Calu3 (cell line): Measurements from ENCODE around the gene KIF17. TPM values are rescaled to one million over a fixed set of nuclear protein-coding genes. Genes with fewer than 3 reads are reported as not detected.

Source experiments
- BruUV-seq: library from RNA; stranded (reverse); fragments of 400-500 nt; replicated peaks from 2 replicates; lab custom pipeline; 2021; lab: Mats Ljungman, UMichigan
- CTCF ChIA-PET: fragments of 300-600 bp; sonication (Branson Sonifier 250); formaldehyde crosslinking; loops from one replicate; lab custom pipeline; 2022; ENCODE audit warnings: antibody characterized with exemption; lab: Charles Lee
- DNase-seq: peaks from one replicate; pipeline ENCODE4 v3.0.0; 2022
- H3K27ac Mint-ChIP-seq: one replicate; pipeline ENCODE4 v1.8.0; 2022; ENCODE audit warnings: mixed read lengths; ENCODE audit not compliant: unreplicated experiment
- H3K27me3 Mint-ChIP-seq: one replicate; pipeline ENCODE4 v1.8.0; 2022; ENCODE audit warnings: mixed read lengths; ENCODE audit not compliant: unreplicated experiment
- H3K36me3 Mint-ChIP-seq: one replicate; pipeline ENCODE4 v1.8.0; 2022; ENCODE audit warnings: mild to moderate bottlenecking, moderate library complexity, mixed read lengths; ENCODE audit not compliant: insufficient read depth, unreplicated experiment
- H3K4me1 Mint-ChIP-seq: one replicate; pipeline ENCODE4 v1.8.0; 2022; ENCODE audit warnings: mild to moderate bottlenecking, low read depth, mixed read lengths; ENCODE audit not compliant: unreplicated experiment
- H3K4me3 Mint-ChIP-seq: one replicate; pipeline ENCODE4 v1.8.0; 2022; ENCODE audit warnings: mild to moderate bottlenecking, low read depth, moderate library complexity, mixed read lengths; ENCODE audit not compliant: unreplicated experiment
- H3K9me3 Mint-ChIP-seq: one replicate; pipeline ENCODE4 v1.8.0; 2022; ENCODE audit warnings: low read depth, mixed read lengths; ENCODE audit not compliant: unreplicated experiment
- intact Hi-C: fragments of 100-400 bp; cut with micrococcal nuclease; formaldehyde crosslinking; loops from one replicate; pipeline ENCODE4 v1.10.0; 2022; ENCODE audit not compliant: unreplicated experiment
- total RNA-seq: library from RNA; stranded (reverse); gene quantifications from 2 replicates; pipeline ENCODE4 v1.2.3, GENCODE V29; 2022
- TF ChIP-seq, protein P1 (sequence below): fragments of 200-600 bp; IDR thresholded peaks from one replicate; pipeline ENCODE4 v1.8.0; 2022; ENCODE audit warnings: antibody characterized with exemption; ENCODE audit not compliant: unreplicated experiment

The KIF17 gene
- total RNA-seq, 1 experiment from 2014 or later, result not detected

DNA sequence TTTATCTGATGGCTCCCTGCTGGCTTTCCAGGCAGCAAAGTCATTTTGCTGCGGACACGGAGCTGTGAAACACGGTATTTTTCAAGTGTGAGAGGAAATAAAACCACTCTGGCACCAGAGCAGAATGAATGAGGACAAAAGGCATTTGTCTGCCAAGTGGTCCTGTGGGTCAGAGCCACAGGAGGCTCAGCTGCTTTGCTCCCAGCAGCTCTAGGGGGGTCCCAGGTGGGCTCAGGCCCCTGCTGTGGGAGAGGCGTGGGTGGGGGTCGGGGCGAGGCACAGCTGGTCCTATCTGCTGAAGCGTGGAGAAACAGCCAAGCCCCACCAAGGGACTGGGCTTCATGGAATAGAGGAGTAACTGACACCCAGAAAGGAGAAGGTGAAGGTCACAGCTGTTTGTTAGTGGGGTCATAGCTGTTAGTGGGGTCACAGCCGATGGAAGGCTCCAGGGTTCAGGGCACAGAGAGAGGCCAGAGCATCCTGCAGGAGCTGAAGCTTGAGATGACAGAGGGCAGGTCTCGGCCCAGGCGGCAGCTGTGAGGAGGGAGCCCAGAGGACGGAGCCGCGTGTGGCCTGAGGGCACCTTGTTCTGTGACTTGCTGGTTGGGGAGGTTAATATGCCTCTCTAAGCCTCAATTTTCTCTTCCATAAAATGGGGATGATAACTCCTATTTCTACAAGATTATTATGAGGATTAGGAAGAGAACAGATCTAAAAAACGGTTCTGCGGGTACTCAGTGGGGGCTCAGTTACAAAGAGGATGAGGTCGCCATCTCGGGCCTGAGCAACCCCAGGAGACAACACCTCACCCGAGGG lies 7.1 kb downstream of the KIF17 start:
- peaks cover under 1% of the 10 kb centered on the region for H3K27me3 Mint-ChIP-seq
- no peaks in the 10 kb centered on the region for H3K4me1 Mint-ChIP-seq
- no peaks in the 10 kb centered on the region for H3K9me3 Mint-ChIP-seq
- TF ChIP-seq, protein P1, sequence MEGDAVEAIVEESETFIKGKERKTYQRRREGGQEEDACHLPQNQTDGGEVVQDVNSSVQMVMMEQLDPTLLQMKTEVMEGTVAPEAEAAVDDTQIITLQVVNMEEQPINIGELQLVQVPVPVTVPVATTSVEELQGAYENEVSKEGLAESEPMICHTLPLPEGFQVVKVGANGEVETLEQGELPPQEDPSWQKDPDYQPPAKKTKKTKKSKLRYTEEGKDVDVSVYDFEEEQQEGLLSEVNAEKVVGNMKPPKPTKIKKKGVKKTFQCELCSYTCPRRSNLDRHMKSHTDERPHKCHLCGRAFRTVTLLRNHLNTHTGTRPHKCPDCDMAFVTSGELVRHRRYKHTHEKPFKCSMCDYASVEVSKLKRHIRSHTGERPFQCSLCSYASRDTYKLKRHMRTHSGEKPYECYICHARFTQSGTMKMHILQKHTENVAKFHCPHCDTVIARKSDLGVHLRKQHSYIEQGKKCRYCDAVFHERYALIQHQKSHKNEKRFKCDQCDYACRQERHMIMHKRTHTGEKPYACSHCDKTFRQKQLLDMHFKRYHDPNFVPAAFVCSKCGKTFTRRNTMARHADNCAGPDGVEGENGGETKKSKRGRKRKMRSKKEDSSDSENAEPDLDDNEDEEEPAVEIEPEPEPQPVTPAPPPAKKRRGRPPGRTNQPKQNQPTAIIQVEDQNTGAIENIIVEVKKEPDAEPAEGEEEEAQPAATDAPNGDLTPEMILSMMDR, result no peak
- no peaks in the 10 kb centered on the region for H3K36me3 Mint-ChIP-seq
- CTCF ChIA-PET, result interaction anchor here (1.4 kb wide), 1 partner anchor 14 kb away, joined by 4 read pairs; no protein-coding TSS in a partner anchor
- no peak overlapping the region for H3K4me3 Mint-ChIP-seq
- intact Hi-C loops, result no loop called here
- no peak overlapping the region for H3K27ac Mint-ChIP-seq
- no TSS peak for BruUV-seq
- DNase-seq, result no peak

DNA sequence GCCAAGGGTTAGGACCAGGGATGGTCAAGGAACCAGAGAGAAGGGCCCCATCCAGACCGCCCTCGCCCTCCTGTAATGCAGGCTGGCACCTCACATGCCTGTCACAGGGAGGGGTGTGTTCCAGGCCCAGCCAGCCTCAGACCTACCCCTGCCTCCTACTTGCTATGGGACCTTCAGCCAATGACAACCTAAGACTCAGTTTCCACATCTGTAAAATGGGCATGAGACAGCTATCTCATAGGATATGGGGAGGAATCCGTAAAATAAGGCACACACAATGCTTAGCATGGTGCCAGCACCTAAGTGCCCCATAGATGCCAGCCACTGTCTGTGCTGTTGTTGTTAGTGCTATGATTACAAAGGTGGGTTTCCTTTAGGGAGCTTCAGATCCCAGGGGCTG lies 7.9 kb downstream of the KIF17 start:
- Mint-ChIP-seq H3K4me3 (no peak overlapping the region), H3K4me1 (no peaks in the 10 kb centered on the region), H3K27me3 (no peaks in the 10 kb centered on the region), H3K36me3 (no peaks in the 10 kb centered on the region), H3K27ac (no peak overlapping the region), H3K9me3 (no peaks in the 10 kb centered on the region)
- BruUV-seq, result no TSS peak
- no peak for DNase-seq
- CTCF ChIA-PET, result interaction anchor here (1.4 kb wide), 1 partner anchor 13 kb away, joined by 4 read pairs; no protein-coding TSS in a partner anchor
- TF ChIP-seq, protein P1, result no peak
- intact Hi-C loops, result no loop called here

DNA sequence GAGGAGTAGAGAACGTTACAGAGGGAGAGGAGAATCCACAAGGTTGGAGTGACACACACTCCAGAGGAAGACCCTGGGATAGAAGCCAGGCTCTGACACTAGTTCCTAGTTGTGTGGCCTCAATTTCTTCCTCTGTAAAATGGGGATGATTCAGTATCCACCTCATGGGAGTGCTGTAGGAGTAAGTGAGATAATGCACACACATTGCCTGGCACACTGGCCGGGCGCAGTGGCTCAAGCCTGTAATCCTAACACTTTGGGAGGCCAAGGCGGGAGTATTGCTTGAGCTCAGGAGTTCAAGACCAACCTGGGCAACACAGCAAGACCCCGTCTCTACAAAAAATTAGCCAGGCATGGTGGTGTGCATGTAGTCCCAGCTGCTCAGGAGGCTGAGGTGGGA lies 8.9 kb downstream of the KIF17 start:
- no peak overlapping the region for H3K27ac Mint-ChIP-seq
- no peaks in the 10 kb centered on the region for H3K36me3 Mint-ChIP-seq
- no peaks in the 10 kb centered on the region for H3K9me3 Mint-ChIP-seq
- DNase-seq, result no peak
- H3K4me3 Mint-ChIP-seq, result no peak overlapping the region
- TF ChIP-seq, protein P1, result no peak
- peaks cover under 1% of the 10 kb centered on the region for H3K27me3 Mint-ChIP-seq
- CTCF ChIA-PET, result no interaction called here
- BruUV-seq, result no TSS peak
- intact Hi-C loops, result no loop called here
- no peaks in the 10 kb centered on the region for H3K4me1 Mint-ChIP-seq

DNA sequence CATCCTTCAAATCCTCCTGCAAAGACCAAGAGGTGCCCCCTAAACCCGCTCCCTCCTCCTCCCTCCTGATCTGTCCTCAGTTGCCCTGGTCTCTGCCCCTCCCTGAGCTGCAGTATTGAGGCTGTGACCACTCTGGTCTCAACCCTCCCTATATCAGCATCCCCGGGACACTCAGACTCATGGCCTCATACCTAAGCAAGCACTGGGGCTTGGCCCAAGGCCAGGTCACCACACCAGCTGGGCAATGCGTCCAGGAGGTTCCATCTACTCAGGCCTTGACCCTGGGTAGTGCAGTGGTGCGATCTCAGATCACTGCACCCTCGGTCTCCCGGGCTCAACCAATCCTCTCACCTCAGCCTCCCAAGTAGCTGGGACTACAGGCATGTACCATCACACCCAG lies 9.8 kb downstream of the KIF17 start:
- TF ChIP-seq, protein P1, result no peak
- Mint-ChIP-seq H3K36me3 (no peaks in the 10 kb centered on the region), H3K27me3 (peaks cover 9% of the 10 kb centered on the region), H3K9me3 (peaks cover 2% of the 10 kb centered on the region), H3K4me3 (no peak overlapping the region), H3K27ac (no peak overlapping the region), H3K4me1 (no peaks in the 10 kb centered on the region)
- no peak for DNase-seq
- intact Hi-C loops, result no loop called here
- no TSS peak for BruUV-seq
- CTCF ChIA-PET, result no interaction called here
